HG03108 (cell line): ENCODE data around the gene WRNIP1.

ENCODE experiments used
- ATAC-seq: cut with Tn5 transposase; IDR thresholded peaks from one replicate; pipeline ENCODE4 v1.9.1; 2021; ENCODE audit warnings: moderate library complexity; ENCODE audit not compliant: unreplicated experiment

WRNIP1 gene

GRCh38 chr6:2765166-2765895 lies at the start of gene WRNIP1:
TSS of gene WRNIP1 (plus strand) at chr6:2765393. CDS start at chr6:2765623, 230 bp downstream.
- ATAC-seq = peak; percentile 87

GRCh38 chr6:2715737-2716136 lies 49.5 kb upstream of the WRNIP1 start:
- no peak for ATAC-seq

- no peak for ATAC-seq
Observed at GRCh38 chr6:2716936-2717700, 48.1 kb upstream of the WRNIP1 start.

- no peak for ATAC-seq
Observed at GRCh38 chr6:2718334-2719092, 46.7 kb upstream of the WRNIP1 start.

GRCh38 chr6:2719093-2719455 lies 46.1 kb upstream of the WRNIP1 start:
- ATAC-seq = no peak

GRCh38 chr6:2721219-2721618 lies 44.0 kb upstream of the WRNIP1 start:
- no peak for ATAC-seq

GRCh38 chr6:2725364-2725988 lies 39.7 kb upstream of the WRNIP1 start:
- ATAC-seq = no peak

- ATAC-seq = peak; percentile 66
Observed at GRCh38 chr6:2725999-2726567, 39.1 kb upstream of the WRNIP1 start.

GRCh38 chr6:2729921-2730320 lies 35.3 kb upstream of the WRNIP1 start:
- ATAC-seq = no peak

- no peak for ATAC-seq
Observed at GRCh38 chr6:2730353-2731107, 34.7 kb upstream of the WRNIP1 start.

GRCh38 chr6:2731281-2731909 lies 33.8 kb upstream of the WRNIP1 start:
- no peak for ATAC-seq

- ATAC-seq = no peak
Observed at GRCh38 chr6:2732503-2733089, 32.6 kb upstream of the WRNIP1 start.

GRCh38 chr6:2733324-2733723 lies 31.9 kb upstream of the WRNIP1 start:
- ATAC-seq = peak; percentile 94

GRCh38 chr6:2733736-2734480 lies 31.3 kb upstream of the WRNIP1 start:
- no peak for ATAC-seq

GRCh38 chr6:2734488-2735166 lies 30.6 kb upstream of the WRNIP1 start:
- ATAC-seq = no peak

- ATAC-seq = no peak
Observed at GRCh38 chr6:2737885-2738284, 27.3 kb upstream of the WRNIP1 start.

- no peak for ATAC-seq
Observed at GRCh38 chr6:2738373-2738979, 26.7 kb upstream of the WRNIP1 start.

GRCh38 chr6:2739335-2739734 lies 25.9 kb upstream of the WRNIP1 start:
- no peak for ATAC-seq
